ENCODE data around the gene ANKRD24. TPM values are rescaled to one million over a fixed set of nuclear protein-coding genes. Genes with fewer than 3 reads are reported as not detected.

ANKRD24 gene
- total and polyA plus RNA-seq, 4 donors = 0.68 to 2.4 (median 1.3) TPM

DNA sequence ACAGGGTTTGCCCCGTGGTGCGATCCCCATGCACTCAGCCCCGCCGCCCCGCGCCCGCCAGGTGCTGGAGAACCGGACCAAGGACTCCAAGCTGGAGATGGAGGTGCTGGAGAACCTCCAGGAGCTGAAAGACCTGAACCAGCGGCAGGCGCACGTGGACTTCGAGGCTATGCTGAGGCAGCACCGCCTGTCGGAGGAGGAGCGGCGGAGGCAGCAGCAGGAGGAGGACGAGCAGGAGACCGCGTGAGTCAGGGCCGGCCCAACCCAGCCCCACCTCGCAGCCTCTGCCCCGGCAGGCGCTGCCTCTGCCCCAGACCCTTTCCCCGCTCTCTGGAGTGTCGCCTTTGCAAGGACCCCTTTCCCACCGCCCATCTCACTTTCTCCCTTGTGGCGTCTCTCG is 75.7 kb downstream of the ANKRD24 start:
- Histone ChIP-seq H3K27ac (ENCODE audit: low read depth in 1 of 2, low read length in 1 of 2) (no peak overlapping the region), H3K36me3 (ENCODE audit: control insufficient read depth in 4 of 4, insufficient read depth in 4 of 4, low read length in 4 of 4) (peaks cover 14 to 64% (median 24%) of the 10 kb centered on the region in 4 donors), H3K27me3 (ENCODE audit: control insufficient read depth in 3 of 3, insufficient read depth in 3 of 3, low read length in 2 of 3) (no peaks in the 10 kb centered on the region), H3K9me3 (ENCODE audit: control insufficient read depth in 4 of 4, insufficient read depth in 3 of 4, low read length in 3 of 4) (peaks cover 0 to 12% (median 0%) of the 10 kb centered on the region in 4 donors), H3K4me3 (no peak overlapping the region), H3K4me1 (ENCODE audit: control insufficient read depth in 5 of 5, insufficient read depth in 5 of 5, low read length in 5 of 5) (no peaks in the 10 kb centered on the region), H3K9ac (ENCODE audit: insufficient read depth in 1 of 2, low read length in 2 of 2) (no peak overlapping the region)
- WGBS, 2 donors = 95 to 97% methylated on average over 28 of the region's 28 CpGs
- TF ChIP-seq, protein P1, sequence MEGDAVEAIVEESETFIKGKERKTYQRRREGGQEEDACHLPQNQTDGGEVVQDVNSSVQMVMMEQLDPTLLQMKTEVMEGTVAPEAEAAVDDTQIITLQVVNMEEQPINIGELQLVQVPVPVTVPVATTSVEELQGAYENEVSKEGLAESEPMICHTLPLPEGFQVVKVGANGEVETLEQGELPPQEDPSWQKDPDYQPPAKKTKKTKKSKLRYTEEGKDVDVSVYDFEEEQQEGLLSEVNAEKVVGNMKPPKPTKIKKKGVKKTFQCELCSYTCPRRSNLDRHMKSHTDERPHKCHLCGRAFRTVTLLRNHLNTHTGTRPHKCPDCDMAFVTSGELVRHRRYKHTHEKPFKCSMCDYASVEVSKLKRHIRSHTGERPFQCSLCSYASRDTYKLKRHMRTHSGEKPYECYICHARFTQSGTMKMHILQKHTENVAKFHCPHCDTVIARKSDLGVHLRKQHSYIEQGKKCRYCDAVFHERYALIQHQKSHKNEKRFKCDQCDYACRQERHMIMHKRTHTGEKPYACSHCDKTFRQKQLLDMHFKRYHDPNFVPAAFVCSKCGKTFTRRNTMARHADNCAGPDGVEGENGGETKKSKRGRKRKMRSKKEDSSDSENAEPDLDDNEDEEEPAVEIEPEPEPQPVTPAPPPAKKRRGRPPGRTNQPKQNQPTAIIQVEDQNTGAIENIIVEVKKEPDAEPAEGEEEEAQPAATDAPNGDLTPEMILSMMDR (IDR thresholded peaks at IDR 0.05; ENCODE audit: control extremely low read depth, extremely low read depth) = no peak
- DNase-seq (no peak), ATAC-seq (ENCODE audit: insufficient read depth, low FRiP score) (no peak)

DNA sequence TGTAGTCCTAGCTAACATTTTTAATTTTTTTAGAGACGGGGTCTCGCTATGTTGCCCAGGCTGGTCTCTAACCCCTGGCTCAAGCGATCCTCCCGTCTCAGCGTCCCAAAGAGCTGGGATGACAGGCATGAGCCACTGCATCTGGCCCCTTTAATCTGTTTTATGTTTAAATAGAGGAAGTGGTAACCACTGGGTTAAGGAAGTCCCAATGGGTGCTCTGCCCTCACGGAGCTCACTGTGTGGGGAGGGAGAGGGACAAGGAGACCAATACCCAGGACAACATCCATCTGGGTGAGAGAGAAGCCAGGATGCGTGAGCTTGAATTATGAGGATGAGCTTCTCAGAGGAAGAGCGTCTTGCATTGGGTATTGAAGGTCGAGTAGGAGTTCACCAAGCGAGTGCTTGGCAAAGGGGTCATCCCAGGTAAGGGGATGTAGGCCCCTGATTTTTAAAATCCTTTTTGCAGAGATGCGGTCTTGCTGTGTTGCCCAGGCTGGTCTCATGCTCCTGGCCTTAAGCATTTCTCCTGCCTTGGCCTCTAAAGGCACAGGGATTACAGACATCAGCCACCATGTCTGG is 78.2 kb downstream of the ANKRD24 start:
- Histone ChIP-seq H3K27ac (ENCODE audit: low read depth in 1 of 2, low read length in 1 of 2) (no peak overlapping the region), H3K9me3 (ENCODE audit: control insufficient read depth in 4 of 4, insufficient read depth in 3 of 4, low read length in 3 of 4) (peaks cover 0 to 6% (median 0%) of the 10 kb centered on the region in 4 donors), H3K4me3 (no peak overlapping the region), H3K4me1 (ENCODE audit: control insufficient read depth in 5 of 5, insufficient read depth in 5 of 5, low read length in 5 of 5) (no peaks in the 10 kb centered on the region), H3K27me3 (ENCODE audit: control insufficient read depth in 3 of 3, insufficient read depth in 3 of 3, low read length in 2 of 3) (no peaks in the 10 kb centered on the region), H3K36me3 (ENCODE audit: control insufficient read depth in 4 of 4, insufficient read depth in 4 of 4, low read length in 4 of 4) (peaks cover 11 to 55% (median 13%) of the 10 kb centered on the region in 4 donors), H3K9ac (ENCODE audit: insufficient read depth in 1 of 2, low read length in 2 of 2) (no peak overlapping the region)
- WGBS, 2 donors = 76 to 85% methylated on average over 11 of the region's 11 CpGs
- TF ChIP-seq, protein P1 (IDR thresholded peaks at IDR 0.05; ENCODE audit: control extremely low read depth, extremely low read depth) = no peak
- DNase-seq = no peak
- no peak for ATAC-seq (ENCODE audit: insufficient read depth, low FRiP score)

DNA sequence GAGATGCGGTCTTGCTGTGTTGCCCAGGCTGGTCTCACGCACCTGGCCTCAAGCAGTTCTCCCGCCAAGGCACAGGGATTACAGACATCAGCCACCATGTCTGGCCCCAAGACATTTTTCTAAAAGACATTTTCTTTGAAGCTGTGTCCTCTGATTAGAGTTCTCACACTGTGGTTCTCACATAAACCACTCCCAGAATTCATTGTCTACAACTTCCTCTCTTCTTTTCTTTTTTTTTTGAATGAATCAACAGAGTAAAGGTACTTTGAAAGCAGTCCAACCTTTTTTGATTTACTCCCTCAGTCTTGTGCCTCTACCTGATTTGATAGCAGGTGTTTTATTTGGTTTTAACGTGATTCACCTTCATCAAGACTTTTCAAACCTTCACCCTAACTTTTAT is 82.3 kb downstream of the ANKRD24 start:
- Histone ChIP-seq H3K9me3 (ENCODE audit: control insufficient read depth in 4 of 4, insufficient read depth in 3 of 4, low read length in 3 of 4) (no peaks in the 10 kb centered on the region), H3K36me3 (ENCODE audit: control insufficient read depth in 4 of 4, insufficient read depth in 4 of 4, low read length in 4 of 4) (peaks cover 0 to 51% (median 16%) of the 10 kb centered on the region in 4 donors), H3K4me1 (ENCODE audit: control insufficient read depth in 5 of 5, insufficient read depth in 5 of 5, low read length in 5 of 5) (no peaks in the 10 kb centered on the region), H3K27me3 (ENCODE audit: control insufficient read depth in 3 of 3, insufficient read depth in 3 of 3, low read length in 2 of 3) (no peaks in the 10 kb centered on the region), H3K4me3 (no peak overlapping the region), H3K27ac (ENCODE audit: low read depth in 1 of 2, low read length in 1 of 2) (no peak overlapping the region), H3K9ac (ENCODE audit: insufficient read depth in 1 of 2, low read length in 2 of 2) (no peak overlapping the region)
- TF ChIP-seq, protein P1 (IDR thresholded peaks at IDR 0.05; ENCODE audit: control extremely low read depth, extremely low read depth) = no peak
- DNase-seq (no peak), ATAC-seq (ENCODE audit: insufficient read depth, low FRiP score) (no peak)
- 68 to 74% methylated on average over 4 of the region's 4 CpGs for WGBS, 2 donors
